OCI-LY3 (cell line): Measurements from ENCODE around the gene C19orf81.

Experiments used
- CTCF ChIP-seq: fragments of 200-600, 300-600 bp; sonication (generic); IDR thresholded peaks from 2 replicates; pipeline ENCODE4 v1.5.1; 2014; ENCODE audit warnings: antibody characterized with exemption, low read length, low read depth
- EZH2phosphoT487 ChIP-seq: fragments of 200-600 bp; shearing (Covaris generic); IDR thresholded peaks from 2 replicates; pipeline ENCODE4 v1.6.1; 2018; ENCODE audit warnings: antibody characterized with exemption, mixed run types, low read depth

GRCh38 chr19:50638600-50638999, 10.6 kb upstream of the C19orf81 start:
- TF ChIP-seq CTCF (no peak), EZH2phosphoT487 (no peak)
